Activated CD4-positive, CD25-positive, alpha-beta regulatory T cell (primary cell): ENCODE measurements around the gene SLC5A2.
"Not testable (repeated sequence)": the region's sequence is repeated elsewhere in the genome, so short reads cannot be mapped to it uniquely, and the experiment has no call there.

ENCODE experiments used
- DNase-seq, 4 experiments: peaks; one replicate each; lab custom pipeline; 2025; lab: John Stamatoyannopoulos, UW

The SLC5A2 gene

DNA sequence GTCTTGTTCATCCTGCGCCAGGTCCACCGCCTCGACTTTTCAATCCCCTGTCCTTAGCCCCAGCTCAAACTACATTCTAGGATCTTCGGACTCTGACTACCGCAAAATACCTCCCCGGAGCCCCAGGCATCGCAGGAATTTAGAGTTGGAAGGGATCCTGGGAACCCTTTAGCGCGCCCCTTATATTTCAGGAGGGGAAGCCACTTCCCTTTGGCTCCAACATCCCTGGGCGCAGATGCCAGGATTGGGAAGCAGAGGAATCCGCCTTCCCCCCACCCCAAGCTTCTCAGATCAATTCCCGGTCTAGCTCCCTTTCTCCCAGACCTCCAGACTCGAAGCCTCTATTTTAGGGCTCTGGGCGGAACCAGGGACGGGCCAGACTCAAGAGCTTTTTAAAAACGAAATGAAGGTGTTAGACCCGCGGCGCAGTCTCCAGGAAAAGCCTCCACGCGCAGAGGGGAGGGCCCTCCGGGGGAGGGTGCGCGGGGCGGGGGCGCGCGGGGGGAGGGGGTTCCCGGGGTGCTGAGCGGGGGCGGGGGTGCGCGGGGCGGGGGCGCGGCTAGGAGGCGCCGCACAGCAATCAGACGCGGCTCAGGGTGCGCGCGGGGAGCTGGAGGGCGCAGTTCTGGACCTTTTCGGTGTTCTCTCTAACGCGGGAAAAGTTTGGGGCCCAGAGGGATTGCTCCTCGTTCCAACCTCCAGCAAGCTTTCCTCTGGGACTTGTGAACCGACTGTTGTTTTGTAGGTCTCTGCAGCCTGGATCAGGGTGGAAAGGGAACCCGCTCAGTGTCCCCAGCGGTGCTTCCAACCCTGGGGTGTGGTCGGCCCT, 46.4 kb downstream of the SLC5A2 start:
- DNase-seq, result no peak

DNA sequence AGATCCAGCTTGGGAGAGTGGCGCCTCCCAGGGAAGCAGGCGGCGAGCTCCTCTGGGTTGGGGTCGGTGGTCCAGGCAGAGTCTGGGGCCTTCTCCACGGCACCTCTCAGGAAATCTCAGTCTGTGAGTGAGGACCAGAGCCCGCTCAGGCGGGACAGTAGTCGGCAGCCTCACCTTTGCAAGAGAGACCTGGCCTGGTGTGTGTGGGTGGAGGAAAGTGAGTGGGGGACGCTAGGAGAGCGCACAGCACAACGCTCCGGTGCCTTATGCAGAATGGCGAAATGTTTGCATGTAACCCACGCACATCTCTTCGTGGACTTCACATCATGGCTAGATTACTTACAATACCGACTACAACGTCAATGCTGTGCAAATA, 47.0 kb downstream of the SLC5A2 start:
- DNase-seq, result no peak

DNA sequence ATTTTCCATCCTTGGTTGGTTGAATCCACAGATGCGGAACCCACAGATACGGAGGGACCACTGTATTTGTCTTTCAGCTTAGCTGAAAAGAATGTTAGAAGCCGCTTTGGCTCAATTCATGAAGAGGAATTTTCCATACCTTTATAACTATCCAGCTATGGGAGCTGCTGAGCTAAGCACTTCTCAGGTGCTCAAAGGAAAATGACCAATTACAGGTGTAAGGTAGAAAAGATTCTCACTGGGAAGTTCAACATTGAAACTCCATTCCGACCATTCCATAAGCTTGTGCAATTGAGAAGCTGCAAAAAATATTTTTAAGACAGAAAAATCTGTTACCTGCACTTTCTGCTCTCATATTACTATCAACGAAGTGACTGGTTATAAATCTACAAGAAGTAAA, 47.5 kb downstream of the SLC5A2 start:
- no peak for DNase-seq

DNA sequence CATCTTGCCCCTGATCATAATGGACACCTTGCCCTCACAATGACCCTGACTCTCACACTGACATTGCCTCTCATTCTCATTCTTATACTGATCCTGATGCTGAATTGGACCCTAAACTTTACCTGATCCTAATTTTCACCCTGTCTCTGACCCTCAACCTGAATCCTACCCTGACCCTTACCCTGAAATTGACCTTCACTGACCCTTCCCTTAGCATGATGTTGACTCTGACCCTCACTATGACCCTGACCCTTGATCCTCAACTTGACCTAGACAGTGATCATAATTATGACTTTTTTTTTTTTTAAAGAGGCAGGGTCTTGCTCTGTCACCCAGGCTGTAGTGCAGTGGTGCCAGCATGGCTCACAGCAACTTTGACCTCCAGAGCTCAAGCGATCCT, 48.2 kb downstream of the SLC5A2 start:
- no peak for DNase-seq

DNA sequence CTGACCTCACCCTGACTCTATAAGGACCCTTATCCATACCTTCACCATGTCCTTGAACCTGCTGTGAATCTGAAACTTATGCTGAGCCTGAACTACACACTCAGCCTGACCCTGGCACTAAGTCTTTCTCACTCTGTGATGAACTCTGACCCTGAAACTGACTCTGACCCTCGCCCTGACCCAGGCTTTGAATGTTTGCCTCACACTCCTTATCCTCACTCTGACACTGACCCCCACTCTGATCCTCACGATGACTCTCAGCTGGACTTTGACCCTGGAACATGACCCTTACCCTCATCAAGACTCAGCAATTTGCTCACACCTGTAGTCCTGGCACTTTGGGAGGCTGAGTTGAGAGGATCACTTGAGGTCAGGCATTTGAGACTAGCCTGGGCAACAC, 49.2 kb downstream of the SLC5A2 start:
- DNase-seq, result no peak

DNA sequence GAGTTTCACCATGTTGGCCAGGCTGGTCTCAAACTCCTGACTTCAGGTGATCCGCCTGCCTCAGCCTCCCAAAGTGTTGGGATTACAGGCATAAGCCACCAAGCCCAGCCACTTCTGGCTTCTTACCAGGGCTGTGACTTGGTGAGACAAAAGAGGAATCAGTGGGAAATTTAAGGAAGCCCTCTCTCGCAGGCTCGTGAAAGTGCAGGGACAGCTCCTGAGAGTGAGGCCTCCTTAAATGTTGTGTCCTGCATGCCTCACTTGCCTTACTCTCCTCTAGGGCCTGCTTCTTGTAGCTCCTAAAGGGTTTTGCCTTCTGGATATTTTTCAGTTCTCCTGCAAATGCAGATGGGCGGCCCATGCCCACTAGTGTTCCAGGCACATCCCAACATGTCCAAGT, 50.0 kb downstream of the SLC5A2 start:
- DNase-seq, result no peak

DNA sequence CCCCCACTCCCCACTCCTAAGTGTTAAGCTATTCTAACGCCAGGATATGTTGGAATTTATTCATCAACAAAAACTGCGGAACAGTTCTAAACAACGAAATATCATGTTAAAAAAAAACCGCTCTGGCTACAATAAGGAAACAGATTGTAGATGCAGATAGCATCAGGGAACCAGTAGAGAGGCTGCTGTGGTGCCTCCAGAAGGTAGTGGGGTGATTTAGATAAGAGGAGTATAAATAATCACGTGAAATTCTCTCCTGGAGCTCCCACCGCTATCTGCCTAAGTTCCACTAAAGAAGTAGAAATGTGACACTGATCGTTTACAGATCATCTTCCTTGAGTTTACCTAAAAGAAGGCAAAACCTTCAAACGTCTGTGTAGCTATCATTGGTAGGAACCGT, 52.8 kb downstream of the SLC5A2 start:
- DNase-seq, result no peak

DNA sequence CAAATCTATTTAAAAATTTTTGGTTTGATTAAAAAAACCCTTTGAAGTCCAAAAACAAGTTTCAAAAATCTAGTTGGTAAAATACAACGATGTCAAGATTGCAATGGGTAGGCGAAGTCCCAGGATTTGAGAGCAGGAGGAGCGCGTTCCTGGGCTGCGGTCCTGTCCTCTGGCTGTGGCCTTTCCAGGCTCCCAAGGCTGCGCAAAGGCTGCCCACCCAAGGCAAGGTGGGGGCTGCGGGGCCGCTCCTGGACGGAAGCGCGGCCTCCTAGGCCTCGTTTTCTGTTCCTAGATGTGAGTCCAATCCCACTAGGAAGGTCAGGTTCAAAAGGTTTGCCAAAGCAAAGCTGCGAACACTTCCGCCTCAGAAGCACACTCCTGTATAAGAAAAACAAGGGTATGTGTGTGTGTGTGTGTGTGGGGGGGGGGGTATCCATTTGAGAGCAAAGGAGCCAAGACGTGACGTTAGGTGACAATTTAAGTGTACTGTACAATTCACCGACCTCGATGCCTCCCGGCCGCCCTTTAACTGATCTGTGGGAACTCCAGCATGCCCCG, 54.0 kb downstream of the SLC5A2 start:
- DNase-seq, result no peak

DNA sequence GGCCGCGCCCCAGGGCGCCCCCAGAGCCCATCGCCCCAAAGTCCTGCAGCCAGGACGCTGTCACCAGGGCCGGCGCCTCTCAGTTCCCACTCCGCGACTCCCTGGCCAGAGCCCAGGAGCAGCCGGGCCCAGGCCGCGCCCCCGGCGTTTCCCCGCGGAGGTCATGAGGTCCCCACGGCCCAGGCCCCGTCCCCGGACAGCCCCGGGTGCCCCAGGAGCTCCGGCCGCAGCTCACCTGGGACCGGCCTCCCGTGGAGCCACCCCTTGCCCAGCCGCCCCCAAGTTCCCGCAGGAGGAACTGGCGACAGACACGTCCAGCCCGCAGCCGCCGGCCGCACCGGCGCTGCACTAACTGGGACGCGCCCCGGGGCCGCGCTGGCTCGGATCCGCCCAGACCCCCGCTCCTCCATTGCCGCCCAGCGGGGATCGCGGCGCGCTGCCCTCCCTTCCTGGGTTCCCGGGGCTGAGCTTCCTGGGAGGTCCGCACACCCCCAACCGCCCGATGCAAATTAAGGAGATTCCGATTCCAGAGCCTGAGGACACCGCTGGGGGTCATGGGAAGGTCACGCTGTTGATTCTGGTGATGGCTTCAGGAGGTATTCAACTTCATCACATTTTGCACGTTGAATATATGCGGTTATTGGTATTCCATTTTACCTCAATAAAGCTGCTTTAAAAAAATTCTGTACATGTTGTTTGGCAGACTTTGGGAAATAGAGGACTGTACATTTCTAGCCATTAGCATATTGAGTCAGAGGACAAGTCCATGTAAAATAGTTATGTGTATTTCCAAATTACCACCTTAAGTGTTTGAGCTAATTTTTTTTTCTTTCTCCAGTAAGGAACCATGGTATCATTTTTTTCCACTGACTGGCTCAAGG, 54.7 kb downstream of the SLC5A2 start:
- DNase-seq, result no peak

DNA sequence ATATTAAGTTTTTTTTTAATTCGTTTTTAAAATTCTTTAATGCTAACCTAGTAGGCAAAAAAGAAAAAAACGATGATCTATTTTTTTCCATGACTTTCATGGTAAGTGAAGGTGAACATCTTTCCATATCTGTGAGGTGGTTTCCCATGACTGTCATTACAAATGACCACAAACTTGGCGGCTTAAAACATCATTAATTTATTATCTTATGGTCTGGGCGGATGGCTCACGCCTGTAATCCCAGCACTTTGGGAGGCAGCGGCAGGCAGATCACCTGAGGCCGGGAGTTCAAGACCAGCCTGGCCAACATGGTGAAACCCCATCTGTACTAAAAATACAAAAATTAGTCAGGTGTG, 55.3 kb downstream of the SLC5A2 start:
- not testable (repeated sequence) for DNase-seq

DNA sequence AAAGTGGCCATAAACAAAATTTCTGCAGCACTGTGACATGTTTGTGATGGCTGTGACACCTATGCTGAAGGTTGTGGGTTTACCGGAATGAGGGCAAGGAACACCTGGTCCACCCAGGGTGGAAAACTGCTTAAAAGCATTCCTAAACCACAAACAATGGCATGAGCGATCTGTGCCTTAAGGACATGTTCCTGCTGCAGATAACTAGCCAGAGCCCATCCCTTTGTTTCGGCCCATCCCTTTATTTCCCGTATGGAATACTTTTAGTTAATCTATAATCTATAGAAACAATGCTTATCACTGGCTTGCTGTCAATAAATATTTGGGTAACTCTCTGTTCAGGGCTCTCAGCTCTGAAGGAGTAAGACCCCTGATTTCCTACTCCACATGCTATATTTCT, 56.8 kb downstream of the SLC5A2 start:
- DNase-seq, result not testable (repeated sequence)
